B cell (primary cell): ENCODE measurements around the gene SS18L1.

Experiments
- EZH2 ChIP-seq: IDR thresholded peaks from 2 replicates; pipeline ENCODE4 v1.6.1; 2012; ENCODE audit warnings: borderline replicate concordance, low read depth, mild to moderate bottlenecking, moderate library complexity, low read length; ENCODE audit not compliant: insufficient read depth, poor library complexity, severe bottlenecking
- TF ChIP-seq, protein P1 (sequence below): fragments of 200-600 bp; IDR thresholded peaks from one replicate; pipeline ENCODE4 v1.8.0; 2022; ENCODE audit warnings: antibody characterized with exemption, mild to moderate bottlenecking

DNA sequence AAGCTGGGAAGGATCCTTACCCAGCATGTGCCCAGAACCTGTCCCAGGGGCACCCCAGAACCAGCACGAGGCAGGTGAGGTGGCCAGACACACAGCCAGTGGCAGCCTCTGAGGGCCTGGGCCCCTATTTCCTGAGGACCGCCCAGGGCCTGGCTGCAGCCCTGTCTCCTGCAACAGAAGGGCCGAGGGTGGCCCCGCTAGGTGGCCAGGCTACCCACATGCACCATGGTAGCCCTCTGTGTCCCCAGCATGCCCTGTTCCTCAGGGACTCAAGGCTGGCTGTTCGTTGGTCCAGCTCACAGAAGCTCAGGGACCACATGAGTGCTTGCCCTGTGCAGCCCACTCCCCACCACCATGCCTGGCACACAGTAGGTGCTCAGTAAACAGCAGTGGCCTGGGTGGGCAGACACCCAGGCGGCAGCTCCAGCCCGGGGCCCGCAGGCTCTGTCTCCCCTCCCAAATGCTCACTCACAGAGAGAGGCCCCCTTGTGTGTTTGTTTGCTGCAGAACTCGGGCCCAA lies 68.3 kb downstream of the SS18L1 start:
- TF ChIP-seq, protein P1, sequence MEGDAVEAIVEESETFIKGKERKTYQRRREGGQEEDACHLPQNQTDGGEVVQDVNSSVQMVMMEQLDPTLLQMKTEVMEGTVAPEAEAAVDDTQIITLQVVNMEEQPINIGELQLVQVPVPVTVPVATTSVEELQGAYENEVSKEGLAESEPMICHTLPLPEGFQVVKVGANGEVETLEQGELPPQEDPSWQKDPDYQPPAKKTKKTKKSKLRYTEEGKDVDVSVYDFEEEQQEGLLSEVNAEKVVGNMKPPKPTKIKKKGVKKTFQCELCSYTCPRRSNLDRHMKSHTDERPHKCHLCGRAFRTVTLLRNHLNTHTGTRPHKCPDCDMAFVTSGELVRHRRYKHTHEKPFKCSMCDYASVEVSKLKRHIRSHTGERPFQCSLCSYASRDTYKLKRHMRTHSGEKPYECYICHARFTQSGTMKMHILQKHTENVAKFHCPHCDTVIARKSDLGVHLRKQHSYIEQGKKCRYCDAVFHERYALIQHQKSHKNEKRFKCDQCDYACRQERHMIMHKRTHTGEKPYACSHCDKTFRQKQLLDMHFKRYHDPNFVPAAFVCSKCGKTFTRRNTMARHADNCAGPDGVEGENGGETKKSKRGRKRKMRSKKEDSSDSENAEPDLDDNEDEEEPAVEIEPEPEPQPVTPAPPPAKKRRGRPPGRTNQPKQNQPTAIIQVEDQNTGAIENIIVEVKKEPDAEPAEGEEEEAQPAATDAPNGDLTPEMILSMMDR: no peak
- TF ChIP-seq EZH2: no peak
